HG03565 (cell line): ENCODE measurements around the gene FAAP24.
"Not testable (repeated sequence)": the region's sequence is repeated elsewhere in the genome, so short reads cannot be mapped to it uniquely, and the experiment has no call there.

Experiments
- ATAC-seq: cut with Tn5 transposase; IDR thresholded peaks from one replicate; pipeline ENCODE4 v1.9.1; 2021; ENCODE audit warnings: mild to moderate bottlenecking, moderate library complexity; ENCODE audit not compliant: unreplicated experiment

FAAP24 gene

GRCh38 chr19:32997716-32998355, 25.8 kb downstream of the FAAP24 start:
- ATAC-seq: no peak

DNA sequence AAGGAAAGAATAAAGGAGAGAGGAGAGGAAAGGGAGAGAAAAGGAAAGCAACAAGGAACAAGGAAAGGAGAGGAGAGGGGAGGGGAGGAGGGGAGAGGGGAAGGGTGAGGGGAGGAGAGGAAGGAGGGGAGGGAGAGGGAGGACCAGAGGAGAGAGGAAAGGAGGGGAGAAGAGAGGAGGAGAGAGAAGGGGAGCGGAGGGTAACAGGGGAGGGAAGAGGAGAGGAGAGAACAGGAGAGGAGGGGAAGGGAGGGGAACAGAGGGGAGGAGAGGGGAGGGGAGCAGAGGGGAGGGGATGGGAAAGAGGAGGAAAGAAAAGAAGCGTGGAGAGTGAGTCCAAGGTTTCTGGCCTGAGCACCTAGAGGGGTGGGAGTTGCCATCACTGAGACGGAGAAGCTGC, 26.7 kb downstream of the FAAP24 start:
- no peak for ATAC-seq

DNA sequence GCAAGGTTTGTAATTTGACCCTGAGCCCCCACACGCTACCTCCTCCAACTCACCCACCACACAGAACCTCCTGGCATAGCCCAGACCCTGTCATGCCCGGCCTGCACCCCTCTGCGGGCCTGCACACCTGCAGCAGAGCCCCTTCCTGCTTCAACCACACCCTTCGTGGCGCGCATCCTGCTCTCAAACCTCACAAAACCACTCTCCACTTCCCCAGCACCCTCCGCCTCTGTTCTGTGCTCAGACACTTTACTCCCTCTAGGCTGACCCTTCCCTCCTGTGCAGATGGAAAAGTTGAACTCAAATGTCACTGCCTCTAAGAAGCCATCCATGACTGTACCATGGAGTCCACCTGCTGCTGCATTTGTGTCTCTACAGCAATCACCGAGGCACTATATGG, 28.5 kb downstream of the FAAP24 start:
- ATAC-seq: no peak

DNA sequence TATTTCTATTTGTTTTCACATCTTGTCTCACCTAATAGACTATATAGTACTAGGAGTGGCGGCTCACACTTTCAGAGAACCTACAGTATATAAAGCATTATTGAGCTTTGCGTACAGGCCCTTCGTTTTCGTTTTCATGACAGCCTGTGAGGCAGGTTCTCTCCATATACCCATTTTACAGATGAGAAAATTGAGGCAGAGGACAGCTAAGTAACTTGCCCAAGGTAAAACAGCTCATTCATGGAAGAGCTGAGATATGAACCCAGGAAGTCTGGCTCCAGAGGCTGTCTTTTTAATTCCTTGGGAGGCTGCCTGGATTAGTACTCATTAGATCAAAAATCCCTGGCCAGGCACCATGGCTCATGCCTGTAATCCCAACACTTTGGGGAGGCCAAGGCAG, 28.9 kb downstream of the FAAP24 start:
- no peak for ATAC-seq

GRCh38 chr19:33002126-33002865, 30.3 kb downstream of the FAAP24 start:
- not testable (repeated sequence) for ATAC-seq

DNA sequence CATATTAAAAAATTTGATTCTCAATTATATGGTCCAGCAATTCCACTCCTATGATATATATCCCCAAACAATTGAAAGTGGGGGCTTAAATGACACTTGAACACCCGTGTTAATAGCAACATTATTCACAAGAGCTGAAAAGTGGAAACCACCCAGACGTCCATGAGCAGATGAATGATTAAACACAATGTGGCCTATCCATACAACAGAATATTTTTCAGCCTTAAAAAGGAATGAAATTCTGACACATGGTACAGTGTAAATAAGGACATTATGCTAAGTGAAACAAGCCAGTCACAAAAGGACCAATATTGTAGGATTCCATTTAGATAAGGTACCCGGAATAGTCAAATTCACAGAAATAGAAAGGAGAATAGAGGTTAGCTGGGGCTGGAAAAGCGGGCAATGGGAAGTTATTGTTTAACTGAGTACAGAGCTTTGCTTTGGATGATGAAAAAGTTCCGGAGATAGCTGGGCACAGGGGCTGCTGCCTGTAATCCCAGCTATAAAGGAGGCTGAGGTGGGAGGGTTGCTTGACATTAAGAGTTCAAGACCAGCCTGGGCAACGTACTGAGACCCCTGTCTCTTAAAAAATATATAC, 31.5 kb downstream of the FAAP24 start:
- ATAC-seq: not testable (repeated sequence)

- no peak for ATAC-seq
These were observed 33.4 kb downstream of the FAAP24 start for GRCh38 chr19:33005440-33005839.

GRCh38 chr19:33008738-33009137, 36.7 kb downstream of the FAAP24 start:
- ATAC-seq: no peak

GRCh38 chr19:33010891-33011290, 38.8 kb downstream of the FAAP24 start:
- not testable (repeated sequence) for ATAC-seq

DNA sequence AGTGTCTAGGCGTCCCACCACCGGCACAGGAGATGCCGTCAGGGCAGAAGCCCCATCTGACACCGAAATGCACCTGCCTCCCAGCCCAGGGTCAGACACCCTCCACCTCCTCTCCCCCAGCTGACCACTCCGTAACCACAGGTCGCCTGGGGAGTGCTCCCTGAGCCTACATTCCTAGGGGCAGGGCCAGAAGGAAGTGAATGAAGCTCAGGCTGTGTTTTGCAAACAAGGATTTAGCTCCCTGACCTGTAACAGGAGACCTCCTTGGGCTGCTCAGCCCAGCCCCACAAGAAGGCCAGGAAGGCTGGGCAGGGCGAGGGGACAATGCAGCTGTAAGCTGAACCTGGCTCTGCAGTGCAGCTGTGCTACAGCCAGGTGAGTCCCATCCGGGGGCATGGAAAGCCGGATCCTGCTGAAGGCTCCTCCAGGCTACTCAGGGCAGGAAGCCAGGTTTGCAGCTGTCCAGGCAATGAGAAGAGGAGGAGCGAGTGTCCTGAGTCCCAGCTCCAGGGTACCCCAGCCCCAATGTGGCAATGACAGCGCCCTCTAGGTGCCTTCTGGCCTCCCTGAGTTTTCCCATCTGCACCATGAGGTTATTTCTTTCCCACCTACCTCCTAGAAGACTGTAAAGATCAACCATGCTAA, 50.6 kb downstream of the FAAP24 start:
- ATAC-seq: no peak

DNA sequence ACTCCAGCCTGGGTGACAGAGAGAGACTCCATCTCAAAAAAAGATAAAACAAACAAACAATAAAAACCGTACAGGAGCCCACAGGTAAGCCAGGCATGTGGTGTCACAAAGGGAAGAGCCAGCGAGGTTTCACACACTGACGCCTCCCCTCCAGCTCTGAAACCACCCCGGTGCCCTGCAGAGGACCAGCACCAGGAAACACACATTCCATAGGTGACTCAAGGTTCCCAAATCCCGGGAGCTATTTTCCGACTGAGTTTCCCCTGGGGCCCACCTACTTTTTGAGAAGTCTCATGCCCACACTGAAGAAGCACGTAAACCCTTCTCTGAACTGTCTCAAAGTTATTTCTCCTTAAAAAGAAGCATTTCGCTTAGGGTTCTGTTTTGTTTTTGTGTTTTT, 52.4 kb downstream of the FAAP24 start:
- no peak for ATAC-seq

- ATAC-seq: not testable (repeated sequence)
These were observed 53.6 kb downstream of the FAAP24 start for GRCh38 chr19:33025468-33026238.

- not testable (repeated sequence) for ATAC-seq
These were observed 54.6 kb downstream of the FAAP24 start for GRCh38 chr19:33026602-33027001.
